Caco-2 (cell line): Measurements from ENCODE around the gene OR52E8. TPM values are rescaled to one million over a fixed set of nuclear protein-coding genes. Genes with fewer than 3 reads are reported as not detected.

Experiments used
- Bru-seq: library from RNA; stranded (reverse); fragments of 400-500 nt; gene quantifications from one replicate; lab custom pipeline; 2021; lab: Mats Ljungman, UMichigan
- BruChase-seq, 2 experiments: library from RNA; stranded (reverse); fragments of 400-500 nt; gene quantifications; one replicate each; lab custom pipeline; 2021; lab: Mats Ljungman, UMichigan
- BruUV-seq: library from RNA; stranded (reverse); fragments of 400-500 nt; replicated peaks from 2 replicates; lab custom pipeline; 2021; lab: Mats Ljungman, UMichigan
- CTCF ChIA-PET: fragments of 300-600 bp; sonication (Branson Sonifier 250); formaldehyde crosslinking; loops from one replicate; lab custom pipeline; 2022; ENCODE audit warnings: antibody characterized with exemption; lab: Charles Lee
- POLR2A ChIA-PET: fragments of 300-600 bp; sonication (Branson Sonifier 250); formaldehyde crosslinking; loops from one replicate; lab custom pipeline; 2022; ENCODE audit warnings: antibody characterized with exemption; lab: Charles Lee
- DNase-seq, 2 experiments: peaks; one replicate each; pipeline versions ENCODE4 v3.0.0 to v3.0.0-alpha.2; 2020 to 2022
- H3K27me3 ChIP-seq: replicated peaks from 2 replicates; pipeline ENCODE4 v1.6.0; 2011; ENCODE audit warnings: low read length; ENCODE audit not compliant: control insufficient read depth, insufficient read depth
- H3K36me3 ChIP-seq: 2 replicates; pipeline ENCODE4 v1.5.1; 2011; ENCODE audit warnings: low read length; ENCODE audit not compliant: control insufficient read depth, insufficient read depth
- H3K4me1 ChIP-seq: fragments of 250-450 bp; sonication (Bioruptor Pico); 2 replicates; pipeline ENCODE4 v1.5.1; 2020; ENCODE audit warnings: mild to moderate bottlenecking
- H3K4me3 ChIP-seq: 2 replicates; pipeline ENCODE4 v1.5.1; 2011; ENCODE audit warnings: low read depth, mild to moderate bottlenecking, control low read depth, low read length
- H3K9me3 ChIP-seq: fragments of 250-450 bp; sonication (Bioruptor Pico); 2 replicates; pipeline ENCODE4 v1.5.1; 2020; ENCODE audit warnings: mild to moderate bottlenecking, moderate library complexity
- H3K27ac Mint-ChIP-seq: one replicate; pipeline ENCODE4 v1.8.0; 2022; ENCODE audit warnings: mixed read lengths; ENCODE audit not compliant: unreplicated experiment
- H3K27me3 Mint-ChIP-seq: one replicate; pipeline ENCODE4 v1.8.0; 2022; ENCODE audit warnings: mixed read lengths; ENCODE audit not compliant: insufficient read depth, unreplicated experiment
- H3K36me3 Mint-ChIP-seq: one replicate; pipeline ENCODE4 v1.8.0; 2022; ENCODE audit warnings: mild to moderate bottlenecking, mixed read lengths; ENCODE audit not compliant: insufficient read depth, unreplicated experiment
- H3K4me1 Mint-ChIP-seq: one replicate; pipeline ENCODE4 v1.8.0; 2022; ENCODE audit warnings: low read depth, mixed read lengths; ENCODE audit not compliant: unreplicated experiment
- H3K4me3 Mint-ChIP-seq: one replicate; pipeline ENCODE4 v1.8.0; 2022; ENCODE audit warnings: mild to moderate bottlenecking, moderate library complexity, mixed read lengths; ENCODE audit not compliant: unreplicated experiment
- H3K9me3 Mint-ChIP-seq: one replicate; pipeline ENCODE4 v1.8.0; 2022; ENCODE audit warnings: mixed read lengths; ENCODE audit not compliant: unreplicated experiment
- intact Hi-C: fragments of 100-400 bp; cut with micrococcal nuclease; formaldehyde crosslinking; loops from one replicate; pipeline ENCODE4 v1.10.0; 2022; ENCODE audit not compliant: unreplicated experiment
- long read RNA-seq: library from polyadenylated mRNA; stranded (forward); transcript quantifications from one replicate; pipeline ENCODE4 v2.0.0, GENCODE V29; 2022
- total RNA-seq: library from RNA; stranded (reverse); gene quantifications from 2 replicates; pipeline ENCODE4 v1.2.3, GENCODE V29; 2022
- TF ChIP-seq, protein P1 (sequence below), 2 experiments: fragments of 200-600 bp in 1 of 2; IDR thresholded peaks; 1 replicate in 1 of 2; 2 replicates in 1 of 2; pipeline versions ENCODE4 v1.5.1 to v1.8.0; 2011 to 2022; ENCODE audit warnings: antibody characterized with exemption in 1 of 2, control low read depth in 1 of 2, inconsistent platforms in 1 of 2, low read depth in 1 of 2, low read length in 1 of 2, mild to moderate bottlenecking in 1 of 2, moderate library complexity in 1 of 2; ENCODE audit not compliant: insufficient read depth in 1 of 2, severe bottlenecking in 1 of 2, unreplicated experiment in 1 of 2

The OR52E8 gene
- total RNA-seq (not detected in 2 replicates), Bru-seq, nascent RNA (not detected), BruChase-seq, experiment 1, labeled RNA remaining after a 2-hour chase (not detected), BruChase-seq, experiment 2, labeled RNA remaining after a 6-hour chase (not detected)
- long read RNA-seq: 0 reads

GRCh38 chr11:5857590-5857989 is at the start of gene OR52E8:
Gene OR52E8, minus strand, starts transcription at chr11:5857690. Its CDS starts 0 bp downstream, at chr11:5857690.
- no peaks in the 10 kb centered on the region for H3K36me3 ChIP-seq
- TF ChIP-seq, protein P1, sequence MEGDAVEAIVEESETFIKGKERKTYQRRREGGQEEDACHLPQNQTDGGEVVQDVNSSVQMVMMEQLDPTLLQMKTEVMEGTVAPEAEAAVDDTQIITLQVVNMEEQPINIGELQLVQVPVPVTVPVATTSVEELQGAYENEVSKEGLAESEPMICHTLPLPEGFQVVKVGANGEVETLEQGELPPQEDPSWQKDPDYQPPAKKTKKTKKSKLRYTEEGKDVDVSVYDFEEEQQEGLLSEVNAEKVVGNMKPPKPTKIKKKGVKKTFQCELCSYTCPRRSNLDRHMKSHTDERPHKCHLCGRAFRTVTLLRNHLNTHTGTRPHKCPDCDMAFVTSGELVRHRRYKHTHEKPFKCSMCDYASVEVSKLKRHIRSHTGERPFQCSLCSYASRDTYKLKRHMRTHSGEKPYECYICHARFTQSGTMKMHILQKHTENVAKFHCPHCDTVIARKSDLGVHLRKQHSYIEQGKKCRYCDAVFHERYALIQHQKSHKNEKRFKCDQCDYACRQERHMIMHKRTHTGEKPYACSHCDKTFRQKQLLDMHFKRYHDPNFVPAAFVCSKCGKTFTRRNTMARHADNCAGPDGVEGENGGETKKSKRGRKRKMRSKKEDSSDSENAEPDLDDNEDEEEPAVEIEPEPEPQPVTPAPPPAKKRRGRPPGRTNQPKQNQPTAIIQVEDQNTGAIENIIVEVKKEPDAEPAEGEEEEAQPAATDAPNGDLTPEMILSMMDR (IDR thresholded peaks at IDR 0.05; ENCODE audit: insufficient read depth in 1 of 2, low read depth in 1 of 2, low read length in 1 of 2, severe bottlenecking in 1 of 2, unreplicated experiment in 1 of 2): no peak
- Mint-ChIP-seq H3K9me3 (no peaks in the 10 kb centered on the region), H3K27ac (no peak within 1 kb of the TSS), H3K4me3 (no peak within 1 kb of the TSS), H3K36me3 (no peaks in the 10 kb centered on the region), H3K4me1 (no peaks in the 10 kb centered on the region), H3K27me3 (peaks cover 10% of the 10 kb centered on the region)
- H3K4me3 ChIP-seq: no peak within 1 kb of the TSS
- no TSS peak for BruUV-seq
- POLR2A ChIA-PET: no interaction called here
- H3K9me3 ChIP-seq: no peaks in the 10 kb centered on the region; the same call in 1 of the 2 replicates
- CTCF ChIA-PET: no interaction called here
- no peaks in the 10 kb centered on the region for H3K27me3 ChIP-seq
- no peaks in the 10 kb centered on the region for H3K4me1 ChIP-seq
- no peak for DNase-seq
- intact Hi-C loops: no loop called here

DNA sequence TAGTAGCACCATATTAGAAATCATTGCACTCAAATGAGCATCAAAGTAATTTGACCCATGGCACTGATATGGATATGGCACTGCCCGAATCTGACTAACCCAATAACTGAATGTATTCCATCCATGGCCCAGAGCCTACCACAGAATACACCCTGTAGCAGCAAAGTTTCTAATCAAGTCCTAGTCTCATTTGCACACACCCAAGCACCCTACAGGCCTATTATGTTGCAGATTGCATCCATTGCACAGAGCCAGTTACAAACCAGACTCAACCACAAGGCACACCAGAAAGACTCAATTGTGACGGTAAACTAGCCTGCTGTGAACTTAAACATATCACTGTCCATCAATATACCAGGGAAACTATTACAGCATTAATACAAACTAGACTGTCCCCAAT is 42.0 kb upstream of the OR52E8 start:
- POLR2A ChIA-PET: no interaction called here
- no peaks in the 10 kb centered on the region for H3K27me3 ChIP-seq
- Mint-ChIP-seq H3K36me3 (no peaks in the 10 kb centered on the region), H3K4me1 (no peaks in the 10 kb centered on the region), H3K4me3 (no peak overlapping the region), H3K9me3 (no peaks in the 10 kb centered on the region), H3K27ac (no peak overlapping the region), H3K27me3 (peaks cover 4% of the 10 kb centered on the region)
- H3K4me3 ChIP-seq: no peak overlapping the region
- TF ChIP-seq, protein P1 (IDR thresholded peaks at IDR 0.05; ENCODE audit: insufficient read depth in 1 of 2, low read depth in 1 of 2, low read length in 1 of 2, severe bottlenecking in 1 of 2, unreplicated experiment in 1 of 2): no peak
- BruUV-seq: no TSS peak
- H3K4me1 ChIP-seq: no peaks in the 10 kb centered on the region
- H3K9me3 ChIP-seq: no peaks in the 10 kb centered on the region
- DNase-seq: no peak
- CTCF ChIA-PET: no interaction called here
- intact Hi-C loops: loop anchor here (10.0 kb wide), 1 partner anchor 425 kb away; no protein-coding TSS in a partner anchor
- no peaks in the 10 kb centered on the region for H3K36me3 ChIP-seq

DNA sequence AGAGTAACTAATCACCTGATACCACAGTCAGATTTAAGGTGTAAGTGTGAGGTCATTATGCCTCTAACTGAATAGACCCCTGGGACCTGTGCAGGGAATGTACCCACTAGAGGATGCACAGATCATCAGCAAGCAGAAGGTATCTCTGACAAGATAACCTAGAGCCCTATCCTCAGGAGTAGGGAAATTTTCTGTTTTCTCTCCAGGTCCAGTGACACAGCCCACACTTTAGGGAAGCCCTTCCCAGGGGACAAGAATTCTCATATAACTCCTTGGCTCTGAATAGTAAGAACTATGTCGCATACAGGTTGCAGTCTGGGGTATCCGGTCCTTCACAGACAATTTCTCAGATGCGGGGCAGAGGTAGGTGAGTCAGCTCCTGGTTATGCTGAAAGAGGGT is 35.4 kb upstream of the OR52E8 start, which contains the start of gene OR52E5:
OR52E5 (plus strand) TSS at position 301 of the 400 bp plus-strand sequence. CDS start 7,569 bp downstream, outside the sequence.
- no peak within 1 kb of the TSS for H3K4me3 ChIP-seq
- ChIA-PET CTCF (no interaction called here), POLR2A (no interaction called here)
- intact Hi-C loops: loop anchor here (10.0 kb wide), 1 partner anchor 418 kb away; no protein-coding TSS in a partner anchor
- no TSS peak for BruUV-seq
- H3K4me1 ChIP-seq: no peaks in the 10 kb centered on the region
- H3K4me3 Mint-ChIP-seq: no peak within 1 kb of the TSS
- H3K36me3 ChIP-seq: no peaks in the 10 kb centered on the region
- H3K27ac Mint-ChIP-seq: no peak within 1 kb of the TSS
- no peaks in the 10 kb centered on the region for H3K9me3 Mint-ChIP-seq
- no peaks in the 10 kb centered on the region for H3K9me3 ChIP-seq
- H3K27me3 Mint-ChIP-seq: peaks cover 6% of the 10 kb centered on the region
- no peaks in the 10 kb centered on the region for H3K36me3 Mint-ChIP-seq
- no peaks in the 10 kb centered on the region for H3K27me3 ChIP-seq
- TF ChIP-seq, protein P1 (IDR thresholded peaks at IDR 0.05; ENCODE audit: insufficient read depth in 1 of 2, low read depth in 1 of 2, low read length in 1 of 2, severe bottlenecking in 1 of 2, unreplicated experiment in 1 of 2): no peak
- DNase-seq: no peak
- no peaks in the 10 kb centered on the region for H3K4me1 Mint-ChIP-seq
